ENCODE data around the gene RPL10.
A peak's percentile ranks its signal among the peaks of the same experiment; 100 is the strongest.

Gene RPL10

DNA sequence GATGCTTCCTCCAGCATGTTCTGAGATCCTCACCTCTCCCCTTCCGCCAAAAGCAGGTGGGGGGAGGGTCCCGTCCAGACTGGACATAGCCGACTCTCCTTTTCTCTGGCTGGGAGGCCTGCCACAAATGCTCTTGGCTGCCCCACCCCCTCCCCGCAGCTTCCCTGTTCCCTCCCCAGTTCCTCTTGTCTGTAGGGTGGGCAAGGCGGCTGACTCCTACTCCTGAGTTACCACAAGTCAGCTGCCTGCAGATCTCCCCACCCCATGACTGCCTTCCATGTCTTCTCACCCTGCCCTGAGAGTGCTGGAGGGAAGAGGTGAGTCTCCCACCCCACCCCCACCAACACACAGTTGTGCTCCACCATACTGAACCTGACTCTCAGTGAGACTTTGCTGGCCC is 33.2 kb downstream of the RPL10 start:
- peak in 1 of 2 donors; percentile 37 for DNase-seq

DNA sequence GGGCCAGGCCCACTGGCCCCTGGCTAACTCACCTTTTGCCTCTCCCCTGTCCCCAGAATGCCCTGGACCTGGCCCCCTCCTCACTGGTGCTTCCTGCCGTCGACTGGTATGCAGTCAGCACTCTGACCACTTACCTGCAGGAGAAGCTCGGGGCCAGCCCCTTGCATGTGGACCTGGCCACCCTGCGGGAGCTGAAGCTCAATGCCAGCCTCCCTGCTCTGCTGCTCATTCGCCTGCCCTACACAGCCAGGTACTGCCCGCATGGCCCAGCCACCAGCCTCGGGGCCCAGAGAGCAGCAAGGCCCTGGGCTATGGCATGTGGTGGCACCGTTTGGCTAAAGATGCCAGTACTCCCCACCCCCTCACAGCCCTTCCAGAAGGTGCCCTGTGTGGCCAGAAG is 34.0 kb downstream of the RPL10 start:
- no peak for DNase-seq

DNA sequence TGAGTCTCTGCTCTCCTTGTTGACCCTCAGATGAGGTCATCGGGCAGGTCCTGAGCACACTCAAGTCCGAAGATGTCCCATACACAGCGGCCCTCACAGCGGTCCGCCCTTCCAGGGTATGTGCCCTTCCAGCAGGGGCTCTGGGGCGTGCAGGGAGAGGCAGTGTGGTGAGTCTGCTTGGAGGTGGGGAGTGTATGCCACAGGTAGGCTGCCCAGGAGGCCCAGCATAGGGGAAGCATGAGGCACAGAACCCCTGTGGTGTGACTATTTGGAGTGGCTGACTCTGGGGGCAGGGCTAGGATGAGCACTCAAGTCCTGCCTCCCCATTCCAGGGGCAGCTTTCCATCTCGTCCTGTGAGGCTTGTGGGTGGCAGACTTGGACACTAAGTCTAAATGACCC is 35.4 kb downstream of the RPL10 start:
- DNase-seq, result no peak

DNA sequence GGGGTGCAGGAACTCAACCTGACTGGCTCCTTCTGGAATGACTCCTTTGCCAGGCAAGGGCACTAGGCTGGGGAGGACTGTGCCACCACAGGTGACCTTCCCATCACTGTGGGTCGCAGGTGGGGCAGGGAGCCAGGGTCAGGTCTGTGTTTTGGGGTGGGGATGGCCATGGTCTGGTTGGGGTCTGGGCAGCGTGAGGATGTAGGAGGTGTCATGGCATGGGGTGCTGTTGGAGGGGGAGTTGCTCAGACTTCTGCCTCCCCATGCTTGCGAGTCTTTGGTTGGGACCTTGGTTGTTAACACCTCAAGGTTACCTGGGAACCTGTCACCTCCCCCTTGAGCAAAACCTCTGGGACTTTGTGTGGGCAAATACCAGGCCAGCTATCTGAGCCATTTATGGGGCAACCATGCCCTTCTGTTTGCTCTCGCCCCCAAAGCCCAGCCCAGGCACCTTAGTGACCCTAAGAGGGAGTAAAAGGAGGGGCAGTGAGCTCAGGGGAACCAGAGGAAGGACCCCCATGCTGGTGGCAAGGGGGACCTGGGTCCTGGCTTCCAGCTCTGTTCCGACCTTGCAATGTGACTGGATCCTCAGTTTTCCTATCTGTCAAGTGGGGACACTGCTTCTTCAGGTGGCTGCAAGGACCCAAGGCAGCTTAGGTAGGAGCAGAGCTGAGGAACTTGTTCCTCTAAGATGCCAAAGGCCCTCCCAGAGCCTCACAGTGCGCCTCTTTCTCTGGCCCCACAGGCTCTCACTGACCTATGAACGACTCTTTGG is 36.4 kb downstream of the RPL10 start:
- DNase-seq, result no peak

DNA sequence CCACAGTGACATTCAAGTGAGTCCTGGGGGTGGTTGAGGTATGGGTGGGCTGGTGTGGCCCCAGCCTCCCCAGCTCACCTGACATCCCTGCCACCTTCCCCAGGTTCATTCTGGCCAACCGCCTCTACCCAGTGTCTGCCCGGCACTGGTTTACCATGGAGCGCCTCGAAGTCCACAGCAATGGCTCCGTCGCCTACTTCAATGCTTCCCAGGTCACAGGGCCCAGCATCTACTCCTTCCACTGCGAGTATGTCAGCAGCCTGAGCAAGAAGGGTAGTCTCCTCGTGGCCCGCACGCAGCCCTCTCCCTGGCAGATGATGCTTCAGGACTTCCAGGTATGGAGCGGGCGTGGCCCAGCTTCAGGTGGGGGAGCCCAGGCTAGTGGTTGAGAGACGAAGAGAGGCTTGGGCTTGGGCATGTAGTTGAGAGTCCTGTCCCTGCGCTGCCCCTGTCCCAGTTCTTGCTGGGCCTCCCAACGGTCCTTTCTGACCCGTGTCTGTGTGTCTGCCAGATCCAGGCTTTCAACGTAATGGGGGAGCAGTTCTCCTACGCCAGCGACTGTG is 37.1 kb downstream of the RPL10 start:
- DNase-seq, result no peak

DNA sequence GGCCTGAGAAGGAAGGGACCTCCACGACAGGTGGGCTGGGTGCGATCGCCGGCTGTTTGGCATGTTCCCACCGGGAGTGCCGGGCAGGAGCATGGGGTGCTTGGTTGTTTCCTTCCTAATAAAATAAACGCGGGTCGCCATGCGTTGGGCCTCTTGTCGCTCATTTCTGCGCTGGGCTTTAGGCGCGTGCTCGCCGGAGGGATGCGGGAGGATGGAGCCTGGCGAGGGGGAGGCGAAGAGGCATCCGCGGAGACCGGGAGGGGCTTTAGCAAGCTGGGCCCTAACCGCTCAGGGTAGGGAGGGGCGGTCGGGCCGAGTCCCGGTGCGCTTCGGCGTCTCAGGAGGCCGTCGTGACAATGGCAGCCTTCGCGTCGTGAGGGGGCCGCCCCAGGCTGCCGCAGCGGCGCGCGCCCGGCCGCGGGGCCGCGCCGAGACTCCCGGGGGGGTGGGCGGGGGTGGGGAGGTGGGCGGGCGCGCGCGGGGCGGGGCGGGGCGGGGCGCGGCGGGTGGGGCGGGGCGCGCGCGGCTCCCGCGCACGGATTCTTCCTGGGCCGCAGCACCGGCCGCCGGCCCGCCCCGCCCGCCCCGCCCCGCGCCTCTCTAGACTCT is 38.3 kb downstream of the RPL10 start:
- peak; percentile 61 to 73 for DNase-seq

DNA sequence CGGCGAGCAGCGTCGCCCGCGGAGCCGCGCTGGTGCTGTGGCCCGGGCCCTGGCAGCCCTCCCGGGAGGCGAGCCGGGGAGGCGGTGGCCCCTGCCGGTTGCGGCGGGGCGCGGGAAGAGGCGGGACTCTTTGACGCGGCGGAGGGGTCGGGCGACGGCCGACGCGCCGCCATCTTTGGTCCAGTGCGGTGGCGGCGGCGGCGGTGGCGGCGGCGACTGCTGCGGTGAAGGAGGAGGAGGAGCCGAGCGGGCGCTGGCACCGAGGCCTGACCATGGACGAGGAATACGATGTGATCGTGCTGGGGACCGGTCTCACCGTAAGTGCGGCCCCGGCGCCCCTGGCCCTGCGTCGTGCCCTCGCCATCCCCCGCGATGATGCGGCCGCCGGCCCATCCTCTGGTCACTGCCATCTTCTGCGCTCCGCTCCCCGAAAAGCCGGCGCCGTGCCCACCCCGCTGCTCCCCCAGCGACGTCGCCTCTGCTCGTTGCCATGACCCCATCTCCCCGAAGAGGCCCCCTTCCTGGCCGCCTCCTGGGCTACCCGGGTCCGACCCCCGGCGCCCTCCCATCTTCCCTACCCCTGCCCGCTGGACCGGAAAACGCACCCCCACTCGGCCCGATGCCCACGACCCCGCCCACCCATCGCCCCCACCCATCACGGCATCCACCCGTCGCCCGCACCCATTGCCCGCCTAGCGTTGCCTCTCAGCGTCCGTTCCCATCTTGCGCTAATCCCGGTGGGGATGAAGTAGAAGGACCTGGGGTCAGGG is 39.0 kb downstream of the RPL10 start, which contains the start of gene GDI1:
TSS of gene GDI1 (plus strand) at position 172 of the 770 bp plus-strand sequence. CDS start at position 273, 101 bp downstream.
- DNase-seq, result peak; percentile 61 to 71

DNA sequence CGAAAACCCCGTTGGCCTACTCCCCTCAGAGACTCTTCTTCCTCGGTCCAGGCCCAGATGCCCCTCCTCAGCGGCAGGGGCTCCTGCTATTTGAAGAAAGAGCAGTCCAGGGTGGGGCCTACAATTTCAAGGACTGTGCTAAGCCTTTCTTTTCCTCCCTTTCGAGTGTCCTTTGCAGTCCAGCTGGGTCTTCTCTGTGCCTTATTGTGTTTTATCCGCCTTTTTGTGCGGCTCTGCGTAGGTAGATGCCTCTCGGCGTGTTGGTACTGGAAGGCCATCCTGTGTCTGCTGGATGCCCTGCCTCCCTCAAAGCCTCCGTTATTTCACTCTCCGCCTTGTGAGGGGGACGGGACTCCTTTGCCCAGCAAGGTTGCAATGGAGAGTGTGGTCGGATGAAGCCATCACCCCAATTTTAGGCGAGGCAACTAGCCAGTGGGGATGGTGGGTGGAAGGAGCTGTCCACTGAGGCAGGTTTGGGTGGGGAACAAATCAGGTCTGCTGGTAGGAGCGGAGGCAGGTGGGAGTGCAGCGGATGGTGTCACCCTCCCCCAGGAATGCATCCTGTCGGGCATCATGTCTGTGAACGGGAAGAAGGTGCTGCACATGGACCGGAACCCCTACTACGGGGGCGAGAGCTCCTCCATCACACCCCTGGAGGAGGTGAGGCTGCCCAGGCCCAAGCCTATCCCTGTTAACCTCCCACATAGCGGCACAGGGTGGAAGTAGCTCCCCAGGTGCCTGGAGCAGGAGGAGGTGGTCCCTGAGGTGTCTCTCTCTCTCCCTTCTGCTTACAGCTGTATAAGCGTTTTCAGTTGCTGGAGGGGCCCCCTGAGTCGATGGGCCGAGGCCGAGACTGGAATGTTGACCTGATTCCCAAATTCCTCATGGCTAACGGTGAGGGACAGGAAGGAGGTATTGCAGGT is 40.1 kb downstream of the RPL10 start:
- no peak for DNase-seq

DNA sequence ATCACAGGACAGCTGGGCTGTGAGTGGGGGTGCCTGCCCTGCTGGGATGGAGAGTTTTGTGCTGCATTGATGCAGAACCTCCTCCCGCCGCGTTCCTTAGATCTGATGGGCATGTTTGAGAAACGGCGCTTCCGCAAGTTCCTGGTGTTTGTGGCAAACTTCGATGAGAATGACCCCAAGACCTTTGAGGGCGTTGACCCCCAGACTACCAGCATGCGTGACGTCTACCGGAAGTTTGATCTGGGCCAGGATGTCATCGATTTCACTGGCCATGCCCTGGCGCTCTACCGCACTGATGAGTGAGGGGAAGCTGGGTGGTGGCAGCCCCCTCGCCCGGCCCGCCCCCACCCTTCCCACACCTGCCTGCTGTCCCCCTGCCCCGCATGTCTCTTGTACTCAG is 41.7 kb downstream of the RPL10 start:
- no peak for DNase-seq

DNA sequence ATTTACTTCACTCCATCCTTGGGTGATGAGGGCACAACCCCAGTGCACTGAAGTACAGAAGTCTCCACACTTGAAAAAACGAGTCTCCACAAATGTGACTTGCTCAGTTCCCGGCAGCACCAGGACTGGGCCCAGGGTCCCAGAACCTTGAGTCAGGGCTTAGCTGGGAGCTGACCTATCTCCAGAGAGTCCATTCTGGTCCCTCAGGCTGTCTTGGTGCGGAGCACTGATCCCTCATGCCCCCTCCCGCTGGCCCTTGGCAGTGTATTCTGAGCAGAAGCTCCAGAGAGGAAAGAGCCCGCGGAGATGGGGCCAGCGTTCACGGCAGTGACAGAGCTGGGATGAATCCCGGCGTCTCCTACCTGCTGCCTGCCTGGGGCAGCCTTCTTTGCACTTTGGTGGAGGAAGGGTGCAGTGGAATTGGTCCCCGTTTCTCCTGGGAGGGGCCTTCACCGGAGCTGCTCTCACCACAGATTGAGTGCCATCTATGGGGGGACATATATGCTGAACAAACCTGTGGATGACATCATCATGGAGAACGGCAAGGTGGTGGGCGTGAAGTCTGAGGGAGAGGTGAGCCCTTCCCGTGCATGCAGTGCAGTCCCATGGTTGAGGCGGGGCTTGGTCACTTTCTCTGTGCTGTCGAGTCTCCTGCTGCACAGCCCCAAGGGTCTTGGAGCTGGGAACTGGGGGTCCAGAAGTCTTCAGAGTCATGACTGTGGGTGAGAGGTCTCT is 42.6 kb downstream of the RPL10 start:
- DNase-seq, result no peak

DNA sequence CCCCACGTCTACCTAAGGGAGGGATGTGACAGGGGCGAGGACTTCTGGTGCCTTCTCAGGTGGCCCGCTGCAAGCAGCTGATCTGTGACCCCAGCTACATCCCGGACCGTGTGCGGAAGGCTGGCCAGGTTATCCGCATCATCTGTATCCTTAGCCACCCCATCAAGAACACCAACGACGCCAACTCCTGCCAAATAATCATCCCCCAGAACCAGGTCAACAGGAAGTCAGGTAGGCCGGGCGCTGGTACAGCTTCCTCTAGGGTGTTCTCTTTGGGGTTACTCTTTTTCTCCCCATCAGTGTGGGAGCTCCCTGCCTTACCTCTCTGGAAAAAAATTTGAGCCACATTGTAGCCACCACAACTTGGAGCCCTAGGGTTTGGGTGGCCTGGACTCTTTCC is 43.4 kb downstream of the RPL10 start:
- DNase-seq, result no peak

DNA sequence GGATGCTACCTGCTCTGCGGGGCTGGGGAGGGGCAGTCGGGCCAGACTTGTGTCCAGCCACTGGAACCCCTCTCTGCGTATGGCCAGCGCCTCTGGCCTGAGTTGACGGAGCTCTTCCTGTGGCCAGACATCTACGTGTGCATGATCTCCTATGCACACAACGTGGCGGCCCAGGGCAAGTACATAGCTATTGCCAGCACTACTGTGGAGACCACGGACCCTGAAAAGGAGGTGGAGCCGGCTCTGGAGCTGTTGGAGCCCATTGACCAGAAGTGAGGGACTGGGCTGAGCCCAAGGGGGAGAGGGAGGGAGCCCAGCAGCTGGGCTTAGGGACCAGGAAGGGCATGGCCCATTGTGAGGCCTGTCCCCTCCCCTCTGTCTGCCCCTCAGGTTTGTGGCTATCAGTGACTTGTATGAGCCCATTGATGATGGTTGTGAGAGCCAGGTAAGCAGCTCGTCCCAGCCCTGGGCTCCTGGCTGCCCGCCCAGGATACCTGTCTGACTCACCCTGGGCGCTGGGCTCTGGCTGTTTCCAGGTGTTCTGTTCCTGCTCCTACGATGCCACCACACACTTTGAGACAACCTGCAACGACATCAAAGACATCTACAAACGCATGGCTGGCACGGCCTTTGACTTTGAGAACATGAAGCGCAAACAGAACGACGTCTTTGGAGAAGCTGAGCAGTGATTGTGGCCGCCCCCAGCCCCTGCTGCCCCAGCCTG is 44.0 kb downstream of the RPL10 start:
- DNase-seq, result no peak

DNA sequence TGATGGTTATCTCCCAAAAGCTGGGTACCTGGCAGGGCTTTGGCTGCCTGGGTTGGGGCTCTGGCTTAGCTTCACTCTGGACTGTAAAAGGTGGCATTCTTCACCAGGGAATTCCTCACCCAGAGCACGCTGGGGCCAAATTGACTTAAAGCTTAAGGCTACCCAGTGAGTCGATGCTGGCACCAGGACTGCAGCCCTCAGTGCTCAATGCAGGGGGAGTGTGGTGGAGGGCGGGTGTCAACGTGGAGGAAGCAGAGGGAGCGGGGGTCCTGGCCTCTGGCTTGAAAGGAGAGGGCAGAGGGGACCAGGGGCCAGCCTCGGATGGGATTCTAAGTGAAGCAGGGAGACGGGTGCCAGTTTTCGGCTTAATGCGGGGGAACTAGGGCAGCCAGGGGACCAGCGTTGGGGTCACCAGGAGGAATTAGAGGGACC is 45.3 kb downstream of the RPL10 start:
- no peak for DNase-seq

DNA sequence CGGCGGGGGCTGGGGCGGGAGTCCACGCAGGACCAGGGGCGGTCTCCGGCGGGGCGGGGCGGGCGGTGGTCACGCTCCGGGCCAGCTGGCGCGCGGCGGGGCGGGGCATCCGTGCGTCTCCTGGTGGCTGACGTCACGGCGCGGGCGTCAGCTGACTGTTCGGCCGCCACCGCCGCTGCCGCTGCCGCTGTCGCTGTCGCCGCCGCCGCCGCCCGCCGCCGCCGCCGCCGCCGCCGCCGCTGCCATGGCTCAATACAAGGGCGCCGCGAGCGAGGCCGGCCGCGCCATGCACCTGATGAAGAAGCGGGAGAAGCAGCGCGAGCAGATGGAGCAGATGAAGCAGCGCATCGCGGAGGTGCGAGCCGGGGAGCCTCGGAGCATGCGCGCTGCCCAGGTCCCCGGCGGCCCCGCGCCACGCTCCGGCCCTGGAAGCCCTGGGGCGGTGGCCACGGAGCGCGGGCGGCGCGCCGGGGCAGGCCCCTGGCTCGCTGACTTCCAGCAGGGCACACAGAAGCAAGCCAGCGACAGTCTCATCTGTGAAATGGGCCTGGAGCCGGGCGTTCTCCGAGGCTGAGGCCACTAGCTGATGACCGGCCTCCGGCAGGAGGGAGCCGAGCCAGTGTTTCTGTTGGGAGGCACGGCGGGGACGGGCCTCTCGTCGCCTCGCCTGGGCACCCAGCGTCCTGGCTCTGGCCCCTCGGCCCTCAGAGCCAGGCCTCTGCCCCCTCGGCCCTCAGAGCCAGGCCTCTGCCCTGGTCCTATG is 46.0 kb downstream of the RPL10 start, which contains the start of gene FAM50A:
TSS of gene FAM50A (plus strand) at position 150 of the 763 bp plus-strand sequence. CDS start at position 245, 95 bp downstream.
- peak; percentile 74 to 79 for DNase-seq

DNA sequence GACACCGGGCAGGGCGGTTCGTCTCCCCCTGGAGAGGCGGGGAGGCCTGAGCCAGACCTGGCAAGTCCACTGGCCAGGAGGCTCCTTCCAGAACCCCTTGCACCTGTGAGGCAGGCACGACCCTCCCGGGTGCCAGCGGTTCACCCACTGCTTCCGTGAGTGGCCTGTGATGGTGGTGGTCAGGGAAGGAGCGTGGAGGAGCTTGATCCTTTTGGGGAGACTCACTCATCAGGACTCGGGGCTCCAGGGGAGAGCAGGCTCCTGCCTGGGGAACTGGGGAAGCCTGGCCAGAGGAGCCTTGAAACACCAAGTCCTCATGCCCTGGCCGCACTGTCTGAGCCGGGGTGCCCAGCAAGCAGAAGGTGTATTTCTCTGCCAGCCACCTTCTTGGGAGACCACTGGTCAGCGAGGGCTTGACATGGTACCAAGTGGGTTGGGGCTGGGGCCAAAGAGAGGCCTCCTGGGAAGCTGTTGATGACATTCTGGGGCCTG is 46.6 kb downstream of the RPL10 start:
- no peak for DNase-seq

DNA sequence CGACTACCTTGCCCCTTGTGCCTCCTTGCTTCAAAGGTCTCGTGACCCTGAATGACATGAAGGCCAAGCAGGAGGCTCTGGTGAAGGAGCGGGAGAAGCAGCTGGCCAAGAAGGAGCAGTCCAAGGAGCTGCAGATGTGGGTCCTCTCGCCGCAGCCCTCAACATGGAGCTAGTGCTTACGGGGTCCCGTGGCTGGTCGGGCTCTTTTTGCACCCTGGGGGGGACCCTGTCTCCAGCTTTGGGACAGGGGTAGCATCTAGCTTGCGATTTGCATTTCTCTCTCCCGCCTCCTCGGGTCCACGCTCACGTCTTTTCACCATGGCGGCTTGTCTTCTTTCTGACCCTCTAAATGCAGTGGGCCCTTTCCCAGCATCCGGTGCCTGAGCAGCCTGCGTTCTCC is 47.6 kb downstream of the RPL10 start:
- DNase-seq, result no peak

DNA sequence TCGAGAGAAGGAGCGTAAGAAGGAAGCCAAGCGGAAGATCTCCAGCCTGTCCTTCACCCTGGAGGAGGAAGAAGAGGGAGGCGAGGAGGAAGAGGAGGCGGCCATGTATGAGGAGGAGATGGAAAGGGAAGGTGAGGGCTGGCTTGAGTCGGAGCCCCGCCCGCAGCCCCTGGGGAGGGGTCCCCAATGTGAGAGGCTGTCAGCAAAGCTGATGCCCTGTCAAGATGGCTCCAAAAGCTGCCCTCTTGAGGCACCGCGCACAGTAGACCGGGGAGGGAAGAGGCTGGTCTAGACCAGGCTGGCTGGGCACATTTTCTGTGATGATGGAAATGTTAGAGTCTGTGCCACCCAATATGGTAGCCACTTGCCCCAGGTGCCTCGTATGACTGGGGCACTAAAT is 48.3 kb downstream of the RPL10 start:
- DNase-seq, result no peak

DNA sequence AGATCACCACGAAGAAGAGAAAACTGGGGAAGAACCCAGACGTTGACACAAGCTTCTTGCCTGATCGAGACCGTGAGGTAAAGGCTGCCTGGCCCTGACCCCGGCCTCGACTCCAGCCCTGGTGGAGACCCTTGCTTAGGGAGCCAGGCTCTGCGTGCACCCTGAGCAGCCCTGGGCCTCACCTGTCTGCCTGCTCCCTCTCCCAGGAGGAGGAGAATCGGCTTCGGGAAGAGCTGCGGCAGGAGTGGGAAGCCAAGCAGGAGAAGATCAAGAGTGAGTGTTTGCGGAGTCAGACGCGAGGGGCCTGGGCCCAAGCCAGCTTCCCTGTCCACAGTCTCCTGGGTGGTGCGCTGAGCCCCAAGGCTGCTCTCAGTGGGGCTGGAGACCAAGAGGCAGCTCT is 50.3 kb downstream of the RPL10 start:
- DNase-seq, result no peak

DNA sequence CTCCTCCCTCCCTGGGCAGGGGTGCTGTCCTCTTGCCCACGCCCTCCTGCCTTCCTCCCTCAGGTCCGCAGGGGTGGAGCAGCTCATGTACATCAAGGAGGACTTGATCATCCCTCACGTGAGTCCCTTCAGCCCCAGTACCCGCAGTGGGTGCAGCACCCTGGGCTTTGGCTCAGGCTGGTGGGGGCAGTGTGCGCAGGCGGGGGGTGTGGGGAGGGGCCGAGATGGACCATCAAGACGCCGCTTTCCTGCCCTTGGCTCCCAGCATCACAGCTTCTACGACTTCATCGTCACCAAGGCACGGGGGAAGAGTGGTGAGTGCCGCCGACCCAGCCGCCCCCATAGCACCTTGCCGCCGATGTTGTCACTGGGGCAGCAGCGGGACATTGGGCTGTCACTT is 51.4 kb downstream of the RPL10 start:
- DNase-seq, result no peak

DNA sequence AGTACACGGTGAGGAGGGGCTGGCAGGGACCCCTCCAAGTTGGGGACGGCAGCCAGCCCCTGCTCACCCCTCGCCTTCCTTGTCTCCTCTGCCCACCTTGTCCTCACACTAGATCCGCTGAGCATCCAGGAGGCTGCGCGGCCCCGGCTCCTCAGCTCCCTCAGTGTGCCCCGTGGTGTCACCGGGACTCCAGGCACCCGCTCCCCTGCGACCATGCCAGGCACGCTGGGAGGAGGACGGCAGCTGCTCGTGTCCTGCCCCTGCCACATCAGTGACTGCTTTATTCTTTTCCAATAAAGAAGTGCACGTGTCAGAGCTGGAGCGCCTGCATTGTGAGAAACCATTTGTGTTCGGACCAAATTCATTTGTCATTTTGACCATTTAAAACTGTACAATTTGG is 52.1 kb downstream of the RPL10 start:
- DNase-seq, result no peak
